ENCODE results near the gene ALG1. TPM values are rescaled to one million over a fixed set of nuclear protein-coding genes. Genes with fewer than 3 reads are reported as not detected.
"Not testable (repeated sequence)": the region's sequence is repeated elsewhere in the genome, so short reads cannot be mapped to it uniquely, and the experiment has no call there.

Gene ALG1
- total RNA-seq, 5 donors from 2014 or later (not counting 1 experiment from before 2014, with no cell fraction given): 12.0 to 29.2 (median 25.7) TPM

- ChIA-PET POLR2A (no interaction called here), CTCF (no interaction called here)
- no peak for ATAC-seq (replicated peaks in 1 of 4)
- peaks cover 27% of the 10 kb centered on the region for H3K36me3 Mint-ChIP-seq
- Histone ChIP-seq H3K27me3 (replicated peaks in 1 of 2; ENCODE audit: control insufficient read depth in 2 of 2, extremely low read depth in 1 of 2, insufficient read depth in 2 of 2, low read length in 1 of 2) (no peaks in the 10 kb centered on the region), H3K9me3 (no peaks in the 10 kb centered on the region), H3K4me3 (ENCODE audit: control insufficient read depth in 1 of 2, extremely low read depth in 1 of 2, low read length in 1 of 2) (no peak overlapping the region), H3K36me3 (ENCODE audit: control insufficient read depth in 2 of 2, extremely low read depth in 1 of 2, insufficient read depth in 1 of 2, low read length in 1 of 2) (peaks cover 11 to 51% of the 10 kb centered on the region in 2 donors), H3K27ac (ENCODE audit: low read length) (no peak overlapping the region), H3K4me1 (ENCODE audit: control insufficient read depth in 1 of 2, extremely low read depth in 1 of 2, insufficient read depth in 2 of 2, low read length in 2 of 2) (no peaks in the 10 kb centered on the region)
- DNase-seq: no peak
- over 99% methylated on average over 15 of the region's 17 CpGs for WGBS (ENCODE audit: insufficient coverage)
- no peaks in the 10 kb centered on the region for H3K9me3 Mint-ChIP-seq
- H3K4me1 Mint-ChIP-seq: peaks cover 2 to 7% (median 5%) of the 10 kb centered on the region in 3 donors
- no peak overlapping the region for H3K27ac Mint-ChIP-seq
- H3K27me3 Mint-ChIP-seq: no peaks in the 10 kb centered on the region
- no peak overlapping the region for H3K4me3 Mint-ChIP-seq
Measured at GRCh38 chr16:5078626-5079025, 7.0 kb downstream of the ALG1 start.

GRCh38 chr16:5080461-5080860 lies 8.8 kb downstream of the ALG1 start:
- CTCF ChIA-PET; DNase-seq; H3K9me3 ChIP-seq; H3K4me1 Mint-ChIP-seq; H3K27ac Mint-ChIP-seq; H3K9me3 Mint-ChIP-seq; H3K27me3 ChIP-seq (replicated peaks in 1 of 2; ENCODE audit: control insufficient read depth in 2 of 2, extremely low read depth in 1 of 2, insufficient read depth in 2 of 2, low read length in 1 of 2); H3K4me3 Mint-ChIP-seq; POLR2A ChIA-PET; H3K27ac ChIP-seq (ENCODE audit: low read length); H3K4me1 ChIP-seq (ENCODE audit: control insufficient read depth in 1 of 2, extremely low read depth in 1 of 2, insufficient read depth in 2 of 2, low read length in 2 of 2); H3K4me3 ChIP-seq (ENCODE audit: control insufficient read depth in 1 of 2, extremely low read depth in 1 of 2, low read length in 1 of 2); H3K27me3 Mint-ChIP-seq; ATAC-seq (replicated peaks in 1 of 4): not testable (repeated sequence)
- H3K36me3 ChIP-seq (ENCODE audit: control insufficient read depth in 2 of 2, extremely low read depth in 1 of 2, insufficient read depth in 1 of 2, low read length in 1 of 2): peaks cover 4 to 44% of the 10 kb centered on the region in 2 donors
- 98% methylated on average over 10 of the region's 12 CpGs for WGBS (ENCODE audit: insufficient coverage)
- H3K36me3 Mint-ChIP-seq: peaks cover 27% of the 10 kb centered on the region

DNA sequence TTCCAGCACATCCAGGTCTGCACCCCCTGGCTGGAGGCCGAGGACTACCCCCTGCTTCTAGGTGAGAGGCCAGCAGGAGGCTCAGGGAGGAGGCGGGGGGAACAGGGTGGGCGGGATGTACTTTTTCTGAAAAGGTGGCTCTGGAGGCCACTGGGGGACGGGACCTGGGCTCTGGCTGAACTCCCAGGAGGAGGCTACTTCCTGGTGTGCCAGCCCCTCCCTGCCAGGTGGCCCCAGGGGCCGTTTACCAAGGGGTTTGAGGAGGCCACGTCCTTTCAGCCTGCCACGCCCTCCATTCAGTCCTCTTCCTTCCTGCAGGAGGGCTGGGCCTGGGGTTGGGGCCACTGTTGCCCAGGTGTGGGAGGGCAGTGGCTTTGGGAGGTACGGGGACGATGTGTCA lies 9.4 kb downstream of the ALG1 start:
- peaks cover 3 to 39% of the 10 kb centered on the region in 2 donors for H3K36me3 ChIP-seq (ENCODE audit: control insufficient read depth in 2 of 2, extremely low read depth in 1 of 2, insufficient read depth in 1 of 2, low read length in 1 of 2)
- ATAC-seq (replicated peaks in 1 of 4); H3K9me3 ChIP-seq; H3K27ac ChIP-seq (ENCODE audit: low read length); H3K4me3 Mint-ChIP-seq; H3K4me3 ChIP-seq (ENCODE audit: control insufficient read depth in 1 of 2, extremely low read depth in 1 of 2, low read length in 1 of 2); H3K4me1 Mint-ChIP-seq; H3K4me1 ChIP-seq (ENCODE audit: control insufficient read depth in 1 of 2, extremely low read depth in 1 of 2, insufficient read depth in 2 of 2, low read length in 2 of 2); H3K27me3 ChIP-seq (replicated peaks in 1 of 2; ENCODE audit: control insufficient read depth in 2 of 2, extremely low read depth in 1 of 2, insufficient read depth in 2 of 2, low read length in 1 of 2); H3K27me3 Mint-ChIP-seq; H3K27ac Mint-ChIP-seq; POLR2A ChIA-PET; DNase-seq; CTCF ChIA-PET; H3K9me3 Mint-ChIP-seq: not testable (repeated sequence)
- peaks cover 23% of the 10 kb centered on the region for H3K36me3 Mint-ChIP-seq
- WGBS (ENCODE audit: insufficient coverage): 90% methylated on average over 3 of the region's 9 CpGs

DNA sequence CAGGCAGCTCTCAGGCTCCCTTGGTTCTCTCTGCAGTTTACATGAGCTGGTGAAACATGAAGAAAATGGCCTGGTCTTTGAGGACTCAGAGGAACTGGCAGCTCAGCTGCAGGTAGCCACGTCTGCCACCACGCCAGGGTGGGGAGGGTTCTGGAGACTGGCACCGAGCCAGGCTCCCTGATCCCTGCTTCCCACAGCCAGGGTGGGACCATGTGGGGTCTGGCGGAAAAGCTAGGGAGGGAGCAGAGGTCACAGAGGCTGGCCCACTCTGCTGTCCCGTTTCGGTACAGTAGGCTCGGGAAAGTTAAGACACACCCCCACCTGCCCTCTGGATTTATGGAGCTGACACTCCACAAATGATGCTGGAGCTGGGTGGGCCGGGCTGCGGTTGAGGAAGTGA lies 12.0 kb downstream of the ALG1 start:
- H3K4me3 Mint-ChIP-seq: not testable (repeated sequence)
- CTCF ChIA-PET: interaction anchor here in 1 of 2 donors (0.6 kb wide), 1 partner anchor 14 kb away, joined by 3 read pairs; no protein-coding TSS in a partner anchor

GRCh38 chr16:5084099-5084731 lies 12.6 kb downstream of the ALG1 start:
- not testable (repeated sequence) for H3K9me3 Mint-ChIP-seq; H3K27ac ChIP-seq (ENCODE audit: low read length); ATAC-seq (replicated peaks in 1 of 4); H3K27me3 Mint-ChIP-seq; H3K4me3 Mint-ChIP-seq; H3K4me1 Mint-ChIP-seq; H3K27me3 ChIP-seq (replicated peaks in 1 of 2; ENCODE audit: control insufficient read depth in 2 of 2, extremely low read depth in 1 of 2, insufficient read depth in 2 of 2, low read length in 1 of 2); DNase-seq; H3K4me3 ChIP-seq (ENCODE audit: control insufficient read depth in 1 of 2, extremely low read depth in 1 of 2, low read length in 1 of 2); H3K9me3 ChIP-seq; H3K27ac Mint-ChIP-seq; H3K4me1 ChIP-seq (ENCODE audit: control insufficient read depth in 1 of 2, extremely low read depth in 1 of 2, insufficient read depth in 2 of 2, low read length in 2 of 2)
- ChIA-PET POLR2A (interaction anchor here in 1 of 2 donors (0.6 kb wide), 1 partner anchor 248 kb away, joined by 3 read pairs; no protein-coding TSS in a partner anchor), CTCF (interaction anchor here (0.6 to 0.7 kb wide), 2 partner anchors 12 to 14 kb away, joined by 3 read pairs; no protein-coding TSS in a partner anchor)
- H3K36me3 Mint-ChIP-seq: peaks cover 21% of the 10 kb centered on the region
- H3K36me3 ChIP-seq (ENCODE audit: control insufficient read depth in 2 of 2, extremely low read depth in 1 of 2, insufficient read depth in 1 of 2, low read length in 1 of 2): peaks cover 3 to 22% of the 10 kb centered on the region in 2 donors
- WGBS (ENCODE audit: insufficient coverage): 94% methylated on average over 7 of the region's 11 CpGs

More for the DNA sequence above, 12.0 kb downstream of the ALG1 start:
- H3K27me3 ChIP-seq (replicated peaks in 1 of 2; ENCODE audit: control insufficient read depth in 2 of 2, extremely low read depth in 1 of 2, insufficient read depth in 2 of 2, low read length in 1 of 2); H3K4me1 ChIP-seq (ENCODE audit: control insufficient read depth in 1 of 2, extremely low read depth in 1 of 2, insufficient read depth in 2 of 2, low read length in 2 of 2); H3K9me3 ChIP-seq; DNase-seq; H3K27ac ChIP-seq (ENCODE audit: low read length); H3K27ac Mint-ChIP-seq; H3K4me1 Mint-ChIP-seq; H3K27me3 Mint-ChIP-seq; H3K4me3 ChIP-seq (ENCODE audit: control insufficient read depth in 1 of 2, extremely low read depth in 1 of 2, low read length in 1 of 2); POLR2A ChIA-PET; ATAC-seq (replicated peaks in 1 of 4); H3K9me3 Mint-ChIP-seq: not testable (repeated sequence)
- WGBS (ENCODE audit: insufficient coverage): 86% methylated on average over 4 of the region's 9 CpGs
- H3K36me3 ChIP-seq (ENCODE audit: control insufficient read depth in 2 of 2, extremely low read depth in 1 of 2, insufficient read depth in 1 of 2, low read length in 1 of 2): peaks cover 3 to 24% of the 10 kb centered on the region in 2 donors
- H3K36me3 Mint-ChIP-seq: peaks cover 21% of the 10 kb centered on the region

- H3K4me3 Mint-ChIP-seq; H3K9me3 Mint-ChIP-seq; H3K9me3 ChIP-seq; ATAC-seq (replicated peaks in 1 of 4); H3K27ac Mint-ChIP-seq; H3K4me3 ChIP-seq (ENCODE audit: control insufficient read depth in 1 of 2, extremely low read depth in 1 of 2, low read length in 1 of 2); H3K27ac ChIP-seq (ENCODE audit: low read length); H3K4me1 Mint-ChIP-seq; H3K27me3 ChIP-seq (replicated peaks in 1 of 2; ENCODE audit: control insufficient read depth in 2 of 2, extremely low read depth in 1 of 2, insufficient read depth in 2 of 2, low read length in 1 of 2); H3K27me3 Mint-ChIP-seq; H3K4me1 ChIP-seq (ENCODE audit: control insufficient read depth in 1 of 2, extremely low read depth in 1 of 2, insufficient read depth in 2 of 2, low read length in 2 of 2): not testable (repeated sequence)
- POLR2A ChIA-PET: interaction anchor here in 1 of 2 donors (0.6 kb wide), 1 partner anchor 248 kb away, joined by 3 read pairs; no protein-coding TSS in a partner anchor
- DNase-seq: peak in 30 of 35 experiments; percentile 7 to 69 (median 46)
- 90% methylated on average over 4 of the region's 10 CpGs for WGBS (ENCODE audit: insufficient coverage)
- H3K36me3 Mint-ChIP-seq: peaks cover 18% of the 10 kb centered on the region
- CTCF ChIA-PET: interaction anchor here (0.7 to 1.0 kb wide), 2 partner anchors 13 to 29 kb away, joined by 3 read pairs; no protein-coding TSS in a partner anchor
- H3K36me3 ChIP-seq (ENCODE audit: control insufficient read depth in 2 of 2, extremely low read depth in 1 of 2, insufficient read depth in 1 of 2, low read length in 1 of 2): peaks cover 3 to 20% of the 10 kb centered on the region in 2 donors
Measured at GRCh38 chr16:5084802-5085201, 13.2 kb downstream of the ALG1 start.
